Neural cell (in vitro differentiated cells): ENCODE results near the gene LMBRD1. TPM values are rescaled to one million over a fixed set of nuclear protein-coding genes. Genes with fewer than 3 reads are reported as not detected.
"Not testable (repeated sequence)": the region's sequence is repeated elsewhere in the genome, so short reads cannot be mapped to it uniquely, and the experiment has no call there.

ENCODE experiments used
- H2AFZ ChIP-seq: fragments of 200-600, 300-800 bp; sonication (generic), shearing (Covaris generic); 2 replicates; pipeline ENCODE4 v1.6.0; 2014; ENCODE audit warnings: low read depth, mild to moderate bottlenecking, antibody characterized with exemption, low read length, moderate library complexity
- H3F3A ChIP-seq: fragments of 200-600 bp; shearing (Covaris generic); 2 replicates; pipeline ENCODE4 v1.6.1; 2016; ENCODE audit warnings: mild to moderate bottlenecking, moderate library complexity, mixed read lengths, antibody characterized with exemption, low read length; ENCODE audit not compliant: insufficient read depth, poor library complexity, severe bottlenecking
- H3K27ac ChIP-seq: fragments of 200-600, 300-800 bp; sonication (generic), shearing (Covaris generic); 2 replicates; pipeline ENCODE4 v1.5.1; 2014; ENCODE audit warnings: mild to moderate bottlenecking, low read length, moderate library complexity
- H3K27me3 ChIP-seq: fragments of 300-800, 200-600 bp; sonication (generic), shearing (Covaris generic); 2 replicates; pipeline ENCODE4 v1.6.0; 2014; ENCODE audit warnings: mild to moderate bottlenecking, low read depth, low read length, moderate library complexity; ENCODE audit not compliant: insufficient read depth
- H3K36me3 ChIP-seq: fragments of 300-800, 200-600 bp; sonication (generic), shearing (Covaris generic); 2 replicates; pipeline ENCODE4 v1.5.1; 2014; ENCODE audit warnings: mild to moderate bottlenecking, antibody characterized with exemption, low read length, moderate library complexity; ENCODE audit not compliant: insufficient read depth
- H3K4me2 ChIP-seq: fragments of 300-800, 200-600 bp; sonication (generic), shearing (Covaris generic); 2 replicates; pipeline ENCODE4 v1.6.0; 2014; ENCODE audit warnings: mild to moderate bottlenecking, low read length
- H3K4me3 ChIP-seq: fragments of 300-800, 200-600 bp; sonication (generic), shearing (Covaris generic); 2 replicates; pipeline ENCODE4 v1.5.1; 2014; ENCODE audit warnings: mild to moderate bottlenecking, low read length, moderate library complexity
- H3K79me2 ChIP-seq: fragments of 200-600 bp; shearing (Covaris generic); replicated peaks from 2 replicates; pipeline ENCODE4 v1.6.0; 2014; ENCODE audit warnings: mild to moderate bottlenecking, low read length, moderate library complexity; ENCODE audit not compliant: insufficient read depth
- H3K9ac ChIP-seq: fragments of 300-800, 200-600 bp; sonication (generic), shearing (Covaris generic); 2 replicates; pipeline ENCODE4 v1.6.1; 2016; ENCODE audit warnings: mild to moderate bottlenecking, low read length, mixed read lengths
- H3K9me2 ChIP-seq: fragments of 200-600 bp; shearing (Covaris generic); 2 replicates; pipeline ENCODE4 v1.6.1; 2016; ENCODE audit warnings: mild to moderate bottlenecking, low read length, mixed read lengths; ENCODE audit not compliant: insufficient read depth
- H3K9me3 ChIP-seq: fragments of 200-600, 300-800 bp; sonication (generic), shearing (Covaris generic); 2 replicates; pipeline ENCODE4 v1.6.1; 2016; ENCODE audit warnings: mild to moderate bottlenecking, mixed run types, low read length, moderate library complexity, mixed read lengths
- H4K20me1 ChIP-seq: fragments of 200-600 bp; shearing (Covaris generic); 2 replicates; pipeline ENCODE4 v1.6.1; 2016; ENCODE audit warnings: mild to moderate bottlenecking, mixed run types; ENCODE audit not compliant: insufficient read depth
- CTCF ChIP-seq: fragments of 450-650 bp; IDR thresholded peaks from 2 replicates; pipeline ENCODE4 v1.5.1; 2014; ENCODE audit warnings: antibody characterized with exemption, mild to moderate bottlenecking, moderate library complexity; ENCODE audit not compliant: poor library complexity, severe bottlenecking
- EP300 ChIP-seq: fragments of 450-650 bp; conservative IDR thresholded peaks from 2 replicates; pipeline ENCODE4 v1.6.1; 2014; ENCODE audit warnings: antibody characterized with exemption, mild to moderate bottlenecking, moderate library complexity; ENCODE audit not compliant: poor library complexity, severe bottlenecking
- EZH2 ChIP-seq: fragments of 200-600, 300-800 bp; shearing (Covaris generic), sonication (generic); IDR thresholded peaks from 2 replicates; pipeline ENCODE4 v1.6.1; 2014; ENCODE audit warnings: antibody characterized with exemption, low read length, borderline replicate concordance, mild to moderate bottlenecking; ENCODE audit not compliant: insufficient read depth, poor library complexity, severe bottlenecking
- MXI1 ChIP-seq: fragments of 450-650 bp; conservative IDR thresholded peaks from 2 replicates; pipeline ENCODE4 v1.6.1; 2014; ENCODE audit warnings: antibody characterized with exemption, mild to moderate bottlenecking; ENCODE audit not compliant: poor library complexity, severe bottlenecking
- POLR2AphosphoS5 ChIP-seq: IDR thresholded peaks from 2 replicates; pipeline ENCODE4 v1.6.1; 2012
- RAD21 ChIP-seq: fragments of 450-650 bp; conservative IDR thresholded peaks from 2 replicates; pipeline ENCODE4 v1.6.1; 2014; ENCODE audit warnings: antibody characterized with exemption, mild to moderate bottlenecking, moderate library complexity
- REST ChIP-seq: IDR thresholded peaks from 2 replicates; pipeline ENCODE4 v1.6.1; 2012; ENCODE audit warnings: borderline replicate concordance
- SMC3 ChIP-seq: fragments of 450-650 bp; conservative IDR thresholded peaks from 2 replicates; pipeline ENCODE4 v1.6.1; 2014; ENCODE audit warnings: antibody characterized with exemption, mild to moderate bottlenecking, moderate library complexity; ENCODE audit not compliant: poor library complexity
- TAF1 ChIP-seq: IDR thresholded peaks from 2 replicates; pipeline ENCODE4 v1.6.1; 2012; ENCODE audit warnings: low read depth
- polyA plus RNA-seq: library from polyadenylated mRNA; depleted of rRNA; stranded (reverse); fragments of >200 nt; gene quantifications from 2 replicates; pipeline ENCODE4 v1.2.3, GENCODE V29; 2014

Gene LMBRD1
- polyA plus RNA-seq, 1 donor from 2014 or later: 84.2 TPM

GRCh38 chr6:69801711-69802110 is 4.9 kb upstream of the LMBRD1 start:
- H3K79me2 ChIP-seq: no peaks in the 10 kb centered on the region
- no peak overlapping the region for H3K9ac ChIP-seq
- no peak overlapping the region for H3K4me3 ChIP-seq
- H3K9me2 ChIP-seq: no peaks in the 10 kb centered on the region
- no peaks in the 10 kb centered on the region for H4K20me1 ChIP-seq
- H3K27me3 ChIP-seq: no peaks in the 10 kb centered on the region
- no peak overlapping the region for H3K27ac ChIP-seq
- H3F3A ChIP-seq: no peaks in the 10 kb centered on the region
- TF ChIP-seq POLR2AphosphoS5 (no peak), CTCF (no peak), TAF1 (no peak), SMC3 (no peak), EZH2 (no peak), MXI1 (no peak), REST (no peak), EP300 (no peak), RAD21 (no peak)
- H3K9me3 ChIP-seq: no peaks in the 10 kb centered on the region
- no peaks in the 10 kb centered on the region for H3K36me3 ChIP-seq
- no peak overlapping the region for H2AFZ ChIP-seq
- no peak overlapping the region for H3K4me2 ChIP-seq

- Histone ChIP-seq H3K79me2 (no peaks in the 10 kb centered on the region), H3K9ac (no peak overlapping the region), H3K36me3 (no peaks in the 10 kb centered on the region), H2AFZ (no peak overlapping the region), H3K9me3 (no peaks in the 10 kb centered on the region), H3K27ac (no peak overlapping the region), H3K27me3 (no peaks in the 10 kb centered on the region), H3F3A (no peaks in the 10 kb centered on the region), H3K4me3 (no peak overlapping the region), H3K9me2 (no peaks in the 10 kb centered on the region), H4K20me1 (no peaks in the 10 kb centered on the region), H3K4me2 (no peak overlapping the region)
- TF ChIP-seq RAD21 (no peak), SMC3 (no peak), CTCF (no peak), TAF1 (no peak), EZH2 (no peak), REST (no peak), MXI1 (no peak), POLR2AphosphoS5 (no peak), EP300 (no peak)
Observed at GRCh38 chr6:69801225-69801624, 4.4 kb upstream of the LMBRD1 start.

- not testable (repeated sequence) for H3K27me3 ChIP-seq, H3K27ac ChIP-seq, H2AFZ ChIP-seq, H3K36me3 ChIP-seq, H3K4me3 ChIP-seq, H3K4me2 ChIP-seq, H3K9ac ChIP-seq, H3K9me3 ChIP-seq, H3K9me2 ChIP-seq, H3F3A ChIP-seq, H4K20me1 ChIP-seq
- H3K79me2 ChIP-seq: peaks cover 23% of the 10 kb centered on the region
Observed at GRCh38 chr6:69798796-69799195, 2.0 kb upstream of the LMBRD1 start.
